GM21528 (cell line): ENCODE results near the gene ASAP2.
"Not testable (repeated sequence)": the region's sequence is repeated elsewhere in the genome, so short reads cannot be mapped to it uniquely, and the experiment has no call there.

Experiments used
- ATAC-seq: cut with Tn5 transposase; IDR thresholded peaks from one replicate; pipeline ENCODE4 v1.9.1; 2021; ENCODE audit warnings: mild to moderate bottlenecking, moderate library complexity; ENCODE audit not compliant: unreplicated experiment, low FRiP score

Gene ASAP2

GRCh38 chr2:9210030-9210429 is 3.4 kb downstream of the ASAP2 start:
- no peak for ATAC-seq

- ATAC-seq, result no peak
Observed at GRCh38 chr2:9211496-9211895, 4.9 kb downstream of the ASAP2 start.

DNA sequence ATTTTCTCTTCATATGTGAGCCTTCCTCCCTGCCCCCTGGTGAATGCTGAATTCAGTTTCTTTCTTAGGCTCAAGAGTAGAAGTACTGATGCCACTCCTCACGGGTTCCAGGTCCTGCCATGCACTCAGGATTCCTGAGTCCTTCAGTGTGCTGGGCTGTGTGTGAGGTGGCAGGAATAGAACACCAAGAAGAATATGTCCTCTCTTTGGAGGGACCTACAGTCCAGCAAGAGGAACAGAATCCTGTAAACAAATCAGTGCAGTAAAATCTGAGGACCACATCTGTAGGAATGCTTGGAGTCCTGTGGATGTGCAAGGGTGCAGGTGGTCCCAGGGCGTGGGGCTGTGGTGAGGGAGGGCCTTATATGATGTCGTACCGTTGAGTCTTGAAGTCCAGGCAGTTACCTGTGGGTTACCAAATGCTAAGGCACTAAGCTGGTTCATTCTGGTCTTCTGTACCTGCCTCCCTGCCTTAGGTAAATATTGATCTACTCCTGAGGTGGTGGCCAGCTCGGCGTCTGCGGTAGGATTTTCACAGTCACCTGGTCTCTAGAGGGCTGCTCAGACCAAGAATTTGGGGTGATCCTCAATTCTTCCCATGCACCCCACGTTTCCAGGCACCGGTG is 5.5 kb downstream of the ASAP2 start:
- no peak for ATAC-seq

DNA sequence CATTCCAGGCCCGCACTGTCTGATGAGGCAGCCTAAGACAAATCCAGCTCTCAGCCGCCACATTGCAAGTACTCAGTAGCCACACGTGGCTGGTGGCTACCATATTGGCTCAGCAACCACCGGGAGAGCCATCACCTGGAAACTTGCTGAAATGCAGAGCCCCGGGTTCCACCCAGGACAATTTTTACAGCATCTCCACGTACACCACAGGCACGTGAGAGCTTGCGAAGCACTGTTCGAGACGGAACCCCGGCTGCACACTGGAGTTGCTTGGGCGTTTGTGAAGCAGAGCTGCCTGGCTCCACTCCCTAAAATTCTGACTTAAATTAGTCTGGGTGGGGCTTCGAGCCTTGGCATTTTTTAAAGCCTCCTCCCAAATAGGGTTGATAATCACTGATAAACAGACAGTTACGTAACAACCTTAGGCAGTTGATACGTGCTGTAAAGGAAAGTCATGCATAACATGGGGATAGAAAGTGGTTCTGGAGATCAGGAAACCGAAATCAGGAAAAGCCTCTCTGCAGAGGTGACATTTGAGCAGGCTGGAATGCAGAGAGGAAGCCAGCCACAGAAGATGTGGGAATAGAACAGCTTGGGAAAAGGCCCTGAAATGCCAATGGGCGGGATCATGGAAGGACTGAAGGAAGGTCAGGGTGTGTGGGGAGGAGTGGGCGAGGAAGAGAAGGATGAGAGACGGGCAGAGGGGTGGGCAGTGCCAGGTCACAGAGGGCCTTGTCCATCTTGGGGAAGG is 6.2 kb downstream of the ASAP2 start:
- ATAC-seq, result no peak

- ATAC-seq, result no peak
Observed at GRCh38 chr2:9213477-9214051, 7.0 kb downstream of the ASAP2 start.

DNA sequence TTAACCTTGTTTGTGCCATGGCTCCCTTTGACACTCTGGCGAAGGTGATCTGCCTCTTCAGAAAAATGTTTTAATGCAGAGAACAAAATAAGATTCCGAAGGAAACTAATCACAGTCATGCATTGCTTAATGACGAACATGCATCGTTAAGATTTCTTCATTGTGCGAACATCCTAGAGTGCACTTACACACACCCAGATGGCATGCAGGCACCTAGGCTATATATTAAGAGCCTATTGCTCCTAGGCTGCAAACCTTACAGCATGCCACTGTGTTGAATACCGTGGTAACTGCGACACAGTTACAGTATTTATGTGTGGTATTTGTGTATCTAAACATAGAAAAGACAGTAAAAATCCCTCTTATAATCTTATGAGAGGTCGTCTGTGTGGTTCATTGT is 8.3 kb downstream of the ASAP2 start:
- ATAC-seq, result no peak

DNA sequence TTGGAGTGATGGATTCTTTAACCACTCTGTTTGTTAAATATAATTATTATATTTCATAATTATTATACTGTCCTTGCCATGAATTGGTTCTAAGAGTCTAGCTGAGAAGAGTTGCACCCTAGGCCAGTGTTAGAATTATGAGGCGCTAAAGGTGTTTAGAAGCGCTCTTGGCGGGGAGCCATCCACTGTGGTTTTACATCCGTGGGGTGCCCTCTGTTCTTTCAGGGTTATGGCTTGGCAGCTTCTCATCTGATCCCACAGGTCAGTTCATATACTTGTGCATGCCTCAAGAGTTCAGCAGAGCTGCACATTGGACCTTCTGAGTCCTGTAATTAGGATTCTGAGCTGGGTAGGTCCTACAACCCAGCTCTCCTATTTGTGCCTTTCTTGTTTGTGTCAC is 9.1 kb downstream of the ASAP2 start:
- no peak for ATAC-seq

GRCh38 chr2:9216143-9216542 is 9.5 kb downstream of the ASAP2 start:
- ATAC-seq, result not testable (repeated sequence)

DNA sequence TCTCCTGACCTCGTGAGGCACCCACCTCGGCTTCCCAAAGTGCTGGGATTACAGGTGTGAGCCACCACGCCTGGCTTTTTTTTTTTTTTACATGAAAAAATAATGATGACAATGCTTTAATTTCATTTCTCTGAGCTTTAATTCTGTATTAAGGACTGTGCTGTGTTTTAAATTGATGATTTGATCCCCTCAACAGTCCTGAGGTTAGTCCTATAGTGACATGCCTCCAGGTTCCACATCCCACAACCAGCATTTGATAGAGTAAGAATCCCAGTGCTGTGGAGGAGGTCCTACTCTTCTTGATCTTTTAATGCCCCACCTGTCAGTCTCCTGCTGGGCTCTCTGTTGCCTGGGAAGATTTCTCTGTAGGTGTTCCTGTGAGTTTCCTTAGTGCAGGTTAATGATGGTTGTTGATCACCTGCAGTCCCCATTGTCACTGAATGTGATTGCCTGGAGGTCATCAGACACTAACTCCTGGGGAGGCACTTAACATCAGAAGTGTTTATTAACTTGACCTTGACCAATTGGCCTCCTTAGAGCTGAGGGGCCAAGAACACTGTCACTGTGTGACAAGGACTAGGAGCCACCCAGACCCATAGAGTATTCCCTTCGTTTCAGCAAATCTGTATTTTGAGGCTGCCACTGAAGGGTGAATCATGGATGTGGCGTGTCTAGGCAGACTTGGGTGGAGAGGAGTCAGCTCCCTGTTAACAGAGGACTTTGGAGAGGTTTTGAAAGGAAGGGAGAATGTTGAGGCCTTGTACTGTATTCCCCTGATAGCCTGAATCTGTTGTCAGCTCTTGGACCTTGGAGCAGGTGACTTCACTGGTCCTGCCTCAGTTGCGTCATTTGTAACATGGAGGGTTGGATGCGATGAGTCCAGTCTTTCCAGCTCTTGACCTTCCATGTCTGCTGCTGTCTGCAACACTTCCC is 11.5 kb downstream of the ASAP2 start:
- ATAC-seq, result no peak

- ATAC-seq, result no peak
Observed at GRCh38 chr2:9219027-9219445, 12.4 kb downstream of the ASAP2 start.

GRCh38 chr2:9220201-9220600 is 13.6 kb downstream of the ASAP2 start:
- ATAC-seq, result no peak

DNA sequence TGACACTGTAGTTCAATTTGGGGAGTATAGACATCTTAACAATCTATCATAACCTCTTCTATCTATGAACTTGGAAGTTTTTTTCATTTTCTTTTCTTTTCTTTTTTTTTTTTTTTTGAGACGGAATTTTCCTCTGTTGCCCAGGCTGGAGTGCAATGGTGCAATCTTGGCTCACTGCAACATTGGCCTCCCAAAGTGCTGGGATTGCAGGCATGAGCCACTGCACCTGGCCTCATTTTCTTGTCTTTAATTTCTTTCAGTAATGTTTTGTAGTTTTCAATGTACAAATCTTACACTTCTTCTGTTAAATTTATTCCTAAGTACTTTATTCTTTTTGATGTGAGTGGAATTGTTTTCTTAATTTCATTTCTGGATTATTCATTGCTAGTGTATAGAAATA is 14.6 kb downstream of the ASAP2 start:
- ATAC-seq, result no peak

DNA sequence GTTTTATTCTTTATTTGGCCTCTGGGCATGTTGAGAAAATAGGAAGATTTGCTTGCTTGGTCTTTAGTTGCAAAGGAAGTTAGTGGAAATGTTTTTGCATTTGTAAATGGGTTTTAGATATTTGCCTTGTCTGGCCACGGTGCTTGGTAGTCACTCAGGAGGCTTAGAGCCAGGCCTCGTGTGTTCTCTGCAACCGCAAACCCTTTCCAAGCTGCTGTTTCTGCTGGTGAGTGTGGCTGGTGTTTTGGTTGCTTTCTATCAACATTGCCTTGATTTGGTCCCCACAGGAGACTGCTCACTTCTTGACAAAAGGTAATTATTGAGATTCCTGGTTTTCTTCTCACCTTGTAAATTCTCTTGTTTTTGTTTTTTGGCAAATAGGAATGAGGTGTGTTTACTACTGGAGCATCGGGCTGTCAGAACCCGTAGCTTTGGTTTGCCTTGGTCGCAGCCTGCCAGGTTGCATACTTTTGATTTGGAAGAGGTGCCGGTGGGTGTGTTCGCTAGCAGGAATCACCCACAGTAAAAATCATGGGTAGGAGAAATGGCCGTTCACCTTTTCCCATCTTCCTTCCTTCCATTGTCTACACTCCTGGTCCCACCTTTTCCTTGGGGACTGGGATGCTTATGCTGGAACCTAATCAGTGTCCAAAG is 15.8 kb downstream of the ASAP2 start:
- no peak for ATAC-seq

DNA sequence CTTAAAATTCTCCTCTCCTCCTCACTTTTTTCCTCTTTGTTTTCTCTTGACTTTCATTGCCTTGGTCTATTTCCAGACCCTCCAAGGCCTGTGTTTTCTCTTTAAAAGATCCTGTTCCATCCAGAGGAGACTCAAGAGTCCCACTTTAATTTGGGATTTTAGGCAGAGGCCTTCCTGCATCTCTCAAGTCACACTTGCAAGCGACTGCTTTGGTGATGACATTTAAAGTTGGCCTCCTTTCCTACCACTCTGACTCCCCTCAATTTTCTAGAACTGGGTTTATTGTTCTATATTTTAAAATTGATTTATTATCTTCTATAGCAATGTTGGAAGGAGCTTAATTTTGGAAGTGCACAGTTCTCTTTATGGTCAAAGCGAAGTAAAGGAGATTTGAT is 16.3 kb downstream of the ASAP2 start:
- ATAC-seq, result no peak

DNA sequence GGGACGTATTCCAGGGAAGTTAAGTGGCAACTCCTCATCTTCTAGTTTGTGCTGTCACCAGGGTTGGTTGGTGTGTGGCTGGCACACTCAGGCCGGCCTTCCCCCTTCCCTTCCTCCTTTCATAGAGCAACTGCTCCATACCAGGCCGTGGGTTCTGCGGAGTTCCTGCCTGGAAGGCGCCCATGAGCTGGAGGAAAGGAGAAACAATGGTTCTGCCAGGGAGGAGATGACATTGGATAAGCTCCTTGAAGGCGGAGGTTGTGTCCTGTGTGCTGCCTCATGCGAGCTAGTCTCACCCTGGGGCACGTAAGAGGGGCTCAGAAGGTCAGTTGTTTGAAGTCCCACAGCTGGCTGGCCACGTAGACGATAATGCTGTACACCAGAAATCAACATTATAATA is 19.2 kb downstream of the ASAP2 start:
- no peak for ATAC-seq

GRCh38 chr2:9226458-9227380 is 20.1 kb downstream of the ASAP2 start:
- no peak for ATAC-seq

GRCh38 chr2:9228088-9228751 is 21.6 kb downstream of the ASAP2 start:
- no peak for ATAC-seq

GRCh38 chr2:9228781-9229469 is 22.3 kb downstream of the ASAP2 start:
- no peak for ATAC-seq
